HT1080 (cell line): ENCODE results near the gene PAK5. TPM values are rescaled to one million over a fixed set of nuclear protein-coding genes. Genes with fewer than 3 reads are reported as not detected.

Source experiments
- DNase-seq: peaks from one replicate; pipeline ENCODE4 v3.0.0-alpha.2; 2015; ENCODE audit warnings: low read depth
- total RNA-seq: library from RNA; depleted of rRNA; stranded (reverse); fragments of >200 nt; shearing (Covaris generic); gene quantifications from 2 replicates; pipeline ENCODE4 v1.2.3, GENCODE V29; 2014

PAK5 gene
- total RNA-seq, 1 experiment from 2014 or later = not detected

DNA sequence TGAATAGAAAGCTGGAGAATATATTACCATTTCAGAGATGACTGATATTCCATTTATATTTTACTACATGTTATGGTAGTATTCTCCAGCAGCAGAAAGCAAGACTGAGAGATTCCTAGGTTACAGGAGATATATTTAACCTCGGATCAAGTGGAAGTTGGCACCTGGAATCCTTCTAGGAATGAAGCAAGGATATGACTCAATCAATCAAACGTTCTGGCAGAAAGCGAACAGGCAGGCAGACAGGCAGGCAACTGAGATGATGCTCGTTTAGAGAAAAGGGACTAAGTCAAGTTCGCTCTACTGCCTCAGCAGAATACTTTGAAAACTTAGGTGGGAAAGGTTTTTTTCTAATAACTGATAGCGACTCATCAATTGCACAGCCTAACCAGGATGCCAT is 46.2 kb downstream of the PAK5 start:
- no peak for DNase-seq

DNA sequence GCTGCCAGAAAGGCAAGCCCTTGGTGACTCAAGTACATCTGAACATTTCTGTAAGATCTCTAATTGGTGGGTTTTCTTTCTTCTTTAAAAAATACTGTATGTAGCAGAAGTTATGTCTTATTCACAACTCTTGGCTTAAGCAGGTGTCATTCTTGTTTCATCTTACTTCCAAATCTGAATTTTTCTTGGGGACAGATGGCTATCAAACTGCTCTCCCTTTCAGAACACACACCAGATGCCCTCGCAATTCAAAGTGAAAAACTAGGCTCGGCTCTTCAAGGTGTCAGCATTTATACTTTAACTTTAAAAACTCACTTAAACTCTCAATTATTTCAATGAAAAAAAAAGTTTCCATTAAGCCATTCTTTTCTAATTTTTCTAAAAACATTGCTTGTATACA is 49.7 kb downstream of the PAK5 start:
- DNase-seq = no peak

DNA sequence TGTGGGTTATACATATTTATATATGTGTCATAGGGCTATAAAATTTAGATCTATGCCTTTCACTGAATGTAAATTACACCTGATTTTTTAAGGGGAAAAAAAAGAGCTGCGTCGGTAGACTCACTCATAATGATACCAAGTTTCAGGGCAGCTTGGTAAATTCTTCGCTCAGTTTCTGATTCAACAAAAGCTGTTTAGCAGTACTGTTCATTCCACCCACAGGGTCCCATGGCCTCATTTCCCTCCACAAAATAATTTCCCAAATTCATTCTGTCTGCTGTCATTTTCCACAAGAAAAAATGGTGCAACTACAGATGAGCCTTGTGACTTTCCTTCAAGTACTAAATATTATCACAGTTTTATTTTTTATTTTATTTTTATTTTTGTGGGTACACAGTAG is 63.7 kb downstream of the PAK5 start:
- DNase-seq = no peak

DNA sequence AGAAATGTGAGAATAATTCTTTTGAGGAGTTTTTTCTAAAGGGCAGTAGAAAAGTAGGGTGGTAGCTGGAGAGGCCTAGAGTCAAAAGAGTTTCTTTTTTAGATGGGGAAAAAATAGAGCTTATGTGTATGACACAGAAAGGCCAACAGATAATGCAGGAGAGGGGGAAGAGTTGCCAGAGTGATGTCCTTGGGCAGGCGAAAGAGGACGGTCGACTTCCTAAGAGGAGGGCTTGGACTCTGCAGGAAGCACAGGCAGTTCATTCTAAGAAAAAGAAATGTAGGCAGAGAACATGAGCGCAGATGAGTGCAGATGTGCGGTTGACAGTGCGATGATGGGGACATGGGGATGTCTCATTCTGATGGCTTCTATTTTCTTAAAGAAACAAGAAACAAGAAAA is 68.9 kb downstream of the PAK5 start:
- no peak for DNase-seq

DNA sequence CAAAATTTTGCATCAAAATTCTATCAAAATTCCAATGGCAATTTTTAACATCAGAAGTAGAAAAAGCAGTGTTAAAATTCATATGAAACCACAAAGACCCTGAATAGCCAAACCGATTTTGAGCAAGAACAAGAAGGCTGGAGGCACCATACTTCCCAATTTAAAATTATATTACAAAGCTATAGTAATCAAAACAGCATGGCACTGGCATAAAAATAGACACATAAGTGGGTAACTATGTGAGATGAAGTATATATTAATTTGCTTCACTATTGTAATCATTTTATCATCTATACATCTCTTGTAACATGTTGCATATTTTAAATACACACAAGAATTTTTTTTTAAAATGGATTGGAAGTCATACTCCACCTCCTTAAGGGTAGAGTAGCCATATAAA is 77.4 kb downstream of the PAK5 start:
- no peak for DNase-seq

DNA sequence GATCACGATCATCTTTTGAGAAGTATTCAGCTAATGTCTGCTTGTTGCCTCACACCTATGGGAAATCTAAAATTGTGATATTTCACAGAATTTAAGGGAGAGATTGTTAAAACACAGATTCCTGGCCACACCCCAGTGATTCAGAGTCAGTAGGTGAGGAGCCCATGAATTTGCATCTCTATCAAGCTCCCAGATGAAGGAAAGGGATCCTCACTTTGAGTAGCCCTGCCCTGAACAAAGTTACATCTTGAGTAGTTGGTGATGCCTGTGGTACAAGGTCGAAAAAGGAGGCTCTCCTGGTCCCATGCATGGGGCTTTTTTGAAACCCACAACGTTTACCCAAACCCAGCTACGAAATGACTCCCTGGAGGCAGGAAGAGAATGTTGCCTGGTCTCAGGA is 79.5 kb downstream of the PAK5 start:
- no peak for DNase-seq

DNA sequence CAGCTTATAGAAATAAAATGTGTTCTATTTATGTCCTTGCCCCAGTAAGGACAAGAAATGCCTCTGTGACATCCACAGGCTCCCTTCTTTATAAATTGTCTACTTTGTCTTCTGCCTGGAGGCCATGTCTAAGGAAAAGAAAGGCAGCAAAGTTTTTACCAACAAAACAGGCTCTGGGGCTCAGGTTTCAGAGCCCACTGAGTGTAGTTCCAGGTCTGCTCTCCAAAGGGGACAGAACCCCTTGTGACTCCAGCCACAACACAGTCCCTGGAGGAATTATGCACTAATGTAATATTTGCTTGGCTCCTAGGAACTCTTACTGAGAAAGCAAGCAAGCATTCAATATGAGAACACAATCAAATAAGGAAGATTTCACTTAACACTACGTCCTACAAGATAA is 80.1 kb downstream of the PAK5 start:
- DNase-seq = no peak

DNA sequence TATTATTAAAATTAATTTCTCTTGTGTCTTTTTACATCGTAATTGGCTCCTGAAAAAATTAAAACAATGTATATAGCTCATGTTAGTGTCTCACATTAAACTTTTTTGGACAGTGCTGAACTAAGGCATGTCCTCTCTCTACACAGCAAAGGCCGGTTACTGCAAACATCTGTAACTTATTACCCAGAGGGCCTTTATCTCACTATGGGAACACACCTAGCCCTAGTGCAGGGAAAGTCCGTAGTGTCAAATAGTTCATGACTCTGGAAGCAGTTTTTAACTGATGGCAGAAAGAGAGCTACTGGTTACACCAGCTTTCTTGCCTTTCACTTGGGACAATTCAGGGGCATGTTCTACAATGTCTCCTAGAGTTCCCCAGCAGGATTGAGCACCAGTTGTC is 82.2 kb downstream of the PAK5 start:
- no peak for DNase-seq

DNA sequence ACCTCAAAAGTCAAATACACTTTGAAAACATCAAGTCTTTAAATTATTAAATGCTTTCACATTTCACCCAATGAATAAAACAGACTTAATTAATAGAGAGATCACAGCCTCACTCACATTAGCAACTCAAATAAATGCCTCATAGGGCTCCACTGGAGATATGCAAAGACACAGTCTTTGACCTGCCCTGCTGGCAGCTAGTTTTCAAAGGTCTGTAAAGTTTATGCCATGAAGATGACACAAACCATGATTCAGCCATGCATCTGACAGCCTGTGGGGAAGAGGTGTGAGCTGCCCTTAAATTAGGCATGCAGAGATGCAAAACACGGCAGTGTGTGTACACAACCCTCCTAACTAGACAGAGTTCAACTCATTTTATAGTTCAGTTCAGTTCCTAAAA is 83.6 kb downstream of the PAK5 start:
- no peak for DNase-seq

DNA sequence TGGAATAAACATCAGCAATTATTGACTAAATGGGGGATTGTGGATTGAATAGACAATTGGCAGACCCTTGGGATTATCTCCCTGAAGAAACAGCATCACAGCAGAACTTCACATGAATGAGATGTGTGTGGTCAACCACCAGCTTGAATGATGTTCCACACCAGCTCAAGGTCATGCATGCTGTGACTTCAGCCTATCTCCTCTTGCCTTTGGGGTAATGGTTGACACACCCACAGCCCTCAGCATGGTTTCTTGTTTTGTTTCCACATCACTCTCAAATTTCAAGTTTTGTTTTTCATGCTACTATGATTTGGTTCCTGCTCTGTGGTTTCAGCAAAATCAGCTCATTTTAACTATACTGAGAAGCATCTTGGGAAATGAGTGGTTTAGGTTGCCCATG is 94.3 kb downstream of the PAK5 start:
- DNase-seq = no peak

DNA sequence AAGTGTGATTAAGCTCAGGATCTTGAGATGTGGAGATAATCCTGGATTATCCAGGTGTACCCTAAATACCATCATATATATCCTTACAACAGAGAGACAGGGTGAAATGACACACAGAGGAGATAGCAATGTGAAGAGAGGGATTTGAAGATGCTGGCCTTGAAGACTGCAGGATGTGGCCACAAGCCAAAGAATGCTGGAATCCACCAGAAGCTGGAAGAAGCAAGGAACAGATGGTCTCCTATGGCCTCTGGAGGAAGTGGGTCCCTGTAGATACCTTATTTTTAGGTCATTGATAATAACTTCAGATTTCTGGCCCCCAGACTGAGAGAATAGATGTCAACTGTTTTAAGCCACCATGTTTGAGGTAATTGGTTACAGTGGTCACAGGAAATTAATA is 95.0 kb downstream of the PAK5 start:
- DNase-seq = no peak

DNA sequence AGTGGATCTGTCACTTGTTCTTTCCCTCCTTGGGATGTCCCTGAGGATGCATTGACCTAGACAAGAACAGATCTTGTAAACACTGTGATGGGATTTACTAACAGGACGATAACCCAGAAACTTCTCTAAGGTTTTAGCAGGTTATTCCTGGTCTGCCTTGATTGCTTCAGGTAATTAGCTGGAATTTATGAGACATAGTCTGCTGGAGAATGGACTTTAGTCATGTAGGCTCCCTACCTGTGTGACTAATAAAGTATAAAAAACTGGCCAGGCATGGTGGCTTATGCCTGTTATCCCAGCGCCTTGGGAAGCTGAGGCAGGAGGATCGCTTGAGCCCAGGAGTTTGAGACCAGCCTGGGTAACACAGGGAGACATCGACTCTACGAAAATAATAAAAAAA is 96.1 kb downstream of the PAK5 start:
- DNase-seq = no peak

DNA sequence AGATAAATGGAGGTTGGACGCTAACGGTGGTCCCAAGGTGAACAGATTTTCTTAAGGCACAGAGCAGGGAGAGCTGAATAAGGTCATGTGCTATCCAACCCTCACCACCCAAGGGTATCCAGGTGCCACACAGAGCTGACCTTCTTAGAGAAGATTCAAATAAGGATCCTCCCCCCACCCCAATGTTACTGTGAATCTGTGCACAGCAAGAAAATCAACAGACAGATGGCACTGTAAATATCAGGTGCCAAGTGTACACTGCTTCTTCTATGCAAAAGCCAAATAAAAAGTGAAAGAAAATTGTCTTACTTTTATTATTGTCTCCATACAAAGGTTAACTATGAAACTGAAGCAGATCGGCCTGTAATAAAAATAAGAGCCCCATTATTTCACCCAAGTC is 96.9 kb downstream of the PAK5 start:
- no peak for DNase-seq

DNA sequence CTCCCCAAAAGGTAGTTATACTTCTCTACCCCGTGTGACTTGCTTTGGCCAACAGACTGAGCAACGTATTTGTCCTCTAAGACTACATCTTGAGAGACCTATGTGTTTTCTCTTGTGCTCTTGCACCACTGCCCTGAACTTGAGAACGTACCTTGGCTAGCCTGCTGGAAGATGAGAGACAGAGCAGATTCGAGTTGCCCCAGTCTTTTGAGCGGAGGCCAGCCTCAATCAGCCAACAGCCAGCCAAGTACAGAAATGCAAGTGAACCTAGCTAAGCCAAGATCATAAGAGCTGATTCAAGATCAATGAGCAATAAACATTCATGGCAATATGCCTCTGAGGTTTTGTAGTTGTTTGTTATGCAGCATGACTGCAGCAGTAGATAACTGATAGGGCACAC is 98.4 kb downstream of the PAK5 start:
- no peak for DNase-seq

DNA sequence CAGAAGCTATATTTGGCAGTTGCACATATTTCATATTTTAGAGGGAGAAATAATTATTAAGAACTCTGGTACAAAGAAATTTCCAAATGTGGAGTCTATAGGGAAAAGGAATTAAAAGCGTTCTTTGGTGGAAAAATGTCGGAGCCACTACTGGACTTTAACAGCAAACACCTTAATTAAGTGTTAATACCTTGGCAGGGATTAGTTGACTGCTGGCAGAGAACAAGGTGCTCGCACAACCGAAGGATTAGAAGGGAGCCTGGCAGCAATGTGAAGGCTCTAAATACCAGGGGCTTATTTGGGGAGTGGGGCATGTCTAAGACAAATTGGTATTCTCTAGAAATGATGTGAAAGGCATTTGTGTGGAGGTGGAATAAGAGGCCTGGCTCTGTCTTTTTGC is 98.9 kb downstream of the PAK5 start:
- DNase-seq = no peak

DNA sequence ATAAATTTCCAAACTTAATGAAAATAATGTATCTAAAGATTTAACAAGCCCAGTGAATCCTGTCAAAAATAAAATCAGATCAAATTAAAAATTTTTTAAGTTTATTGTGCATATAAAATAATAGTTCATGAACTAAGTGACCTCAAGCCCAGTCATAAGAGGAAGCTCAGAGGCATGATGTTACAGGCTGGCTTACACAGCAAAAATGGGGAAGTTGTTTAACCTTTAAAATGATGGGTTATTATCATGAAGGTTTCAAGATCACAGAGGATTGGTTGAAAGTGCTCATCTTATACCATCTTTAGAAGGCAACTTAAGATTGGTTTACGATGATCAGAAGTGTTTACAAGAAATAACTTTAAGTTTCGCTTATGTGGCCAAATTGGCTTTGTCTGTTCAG is 102.5 kb downstream of the PAK5 start:
- DNase-seq = no peak

DNA sequence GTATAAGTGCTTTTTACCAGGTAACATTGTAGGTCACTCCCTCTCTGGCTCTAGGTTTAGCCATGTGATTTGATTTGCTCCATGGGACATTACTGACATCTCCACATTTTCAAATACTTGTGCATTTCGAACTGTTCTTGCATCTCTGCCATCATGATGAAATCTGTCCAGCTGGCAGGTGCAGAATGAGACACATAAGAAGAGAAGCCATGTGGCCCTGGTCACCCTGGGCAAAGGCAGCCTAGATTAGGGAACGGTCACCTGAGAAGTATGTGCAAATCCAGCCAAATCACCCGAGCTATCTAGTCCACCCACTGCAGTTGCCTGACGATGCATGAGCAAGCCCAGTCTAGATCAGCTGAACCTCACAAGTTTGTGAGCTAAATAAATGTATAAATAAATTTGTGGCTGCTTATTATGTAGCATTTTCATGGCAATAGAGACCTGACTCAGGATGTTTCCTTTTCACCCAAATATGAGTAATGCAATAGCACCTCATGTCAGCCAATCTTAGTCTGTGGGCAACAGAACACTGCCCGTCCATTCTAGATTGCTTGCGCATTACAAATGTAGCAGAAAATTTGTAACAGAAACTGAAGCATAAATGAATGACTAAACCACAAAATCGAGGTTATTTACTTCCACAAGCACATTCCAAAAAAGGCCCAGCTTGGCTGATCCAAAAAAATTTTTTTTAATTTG is 115.2 kb downstream of the PAK5 start:
- DNase-seq = no peak

DNA sequence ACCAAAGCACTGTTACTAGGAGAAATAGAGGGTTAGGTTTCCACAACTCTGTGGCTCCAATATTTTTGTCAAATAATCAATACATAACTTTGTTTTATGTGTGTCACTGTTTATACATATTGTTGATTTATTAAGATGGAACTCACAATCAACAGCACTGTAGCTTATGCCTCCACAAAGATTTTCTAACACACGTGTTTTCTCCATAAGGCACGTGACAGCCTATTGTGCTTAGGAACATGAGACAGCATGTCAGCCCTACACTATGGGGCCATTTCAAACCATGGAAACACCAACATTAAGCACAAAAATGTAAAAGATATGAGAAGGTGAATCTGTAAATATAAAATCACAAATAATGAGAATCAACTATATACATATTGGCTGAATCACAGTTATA is 127.0 kb downstream of the PAK5 start:
- no peak for DNase-seq

DNA sequence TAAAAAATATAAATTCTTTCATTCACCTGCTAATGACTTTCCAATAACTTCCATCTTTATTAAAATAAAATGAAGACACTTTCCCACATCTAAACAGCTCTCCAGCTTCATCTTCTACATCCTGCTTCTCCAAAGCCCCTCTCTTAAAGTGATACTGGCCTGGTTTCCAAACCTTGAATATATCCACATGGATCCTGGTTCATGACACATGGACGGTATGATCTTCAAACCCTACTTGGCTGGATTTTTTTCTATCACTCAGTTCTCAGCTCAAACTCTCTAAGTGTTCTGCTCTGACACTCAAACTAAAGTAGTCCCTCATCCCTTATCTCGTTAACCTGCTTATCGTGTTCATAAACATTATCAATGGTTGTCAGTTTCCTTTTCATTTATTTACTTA is 128.2 kb downstream of the PAK5 start:
- no peak for DNase-seq

DNA sequence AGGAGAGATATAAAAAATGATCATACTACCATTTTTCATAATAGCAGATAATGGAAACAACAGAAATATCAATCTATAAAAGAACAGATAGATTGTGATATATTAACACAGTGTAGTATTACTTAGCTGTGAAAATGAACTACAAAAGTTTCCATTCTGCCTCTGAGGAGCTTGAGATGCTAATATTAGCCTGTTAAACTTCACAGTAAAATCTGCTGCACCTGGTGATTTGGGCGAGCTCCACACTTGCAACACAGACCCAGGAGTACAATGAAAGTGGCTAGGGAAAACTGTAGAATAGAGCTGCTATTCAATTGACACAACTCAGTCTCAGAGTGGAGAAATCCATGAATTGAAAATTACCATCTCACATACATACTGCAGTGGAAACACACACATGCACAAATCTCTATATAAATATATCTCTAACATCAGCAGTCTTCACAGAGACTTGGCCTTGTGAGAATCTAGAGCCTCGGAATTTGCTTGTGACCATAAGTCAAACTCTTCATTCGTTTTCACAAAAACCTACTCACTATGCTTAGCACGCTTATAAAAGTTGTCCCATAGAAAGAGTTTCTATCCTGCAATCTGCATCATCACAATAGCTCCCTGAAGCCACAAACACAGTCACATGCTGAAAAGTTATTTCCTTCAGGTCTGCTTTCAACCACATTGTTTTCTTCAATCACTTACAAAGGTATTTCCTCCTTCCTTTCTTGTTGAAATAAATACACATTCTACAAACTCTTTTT is 133.0 kb downstream of the PAK5 start:
- DNase-seq = no peak

DNA sequence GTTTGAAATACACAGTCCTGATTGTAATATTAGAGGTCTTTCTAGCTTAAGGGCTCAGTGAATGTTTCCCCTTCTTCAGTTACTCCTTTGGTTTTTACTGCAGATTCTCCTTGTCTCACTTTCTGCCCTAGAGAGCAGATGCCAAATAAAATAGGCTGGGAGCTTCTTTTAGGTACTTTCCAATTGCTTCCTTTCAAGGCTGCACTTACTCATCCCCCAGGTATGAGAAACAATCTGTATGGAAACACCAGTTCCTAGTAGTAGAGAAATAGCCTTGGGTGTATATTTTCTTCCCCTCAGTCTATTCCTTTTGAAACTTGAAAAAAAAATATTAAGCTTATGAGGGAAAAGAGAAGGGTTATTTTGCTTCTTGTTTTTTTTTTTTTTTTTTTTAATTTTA is 139.7 kb downstream of the PAK5 start:
- DNase-seq = no peak

DNA sequence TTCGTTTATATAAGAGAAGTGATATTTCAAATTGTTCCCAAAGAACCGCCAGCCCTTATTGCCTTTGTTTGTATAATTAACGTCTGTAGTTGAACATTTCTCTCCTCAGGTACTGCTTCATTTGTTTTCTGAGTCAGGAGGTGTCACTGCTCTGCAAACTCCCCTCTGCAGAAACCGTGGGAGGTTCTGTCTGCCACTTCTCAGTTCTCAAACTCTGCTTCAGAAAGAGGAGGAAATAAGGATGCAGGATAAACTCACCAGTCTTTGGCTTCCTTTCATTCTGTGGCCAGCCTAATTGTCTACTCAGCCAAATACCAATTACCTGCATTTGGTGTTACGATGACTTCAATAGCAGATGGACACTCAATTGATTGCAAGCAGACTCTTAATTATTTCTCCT is 149.8 kb downstream of the PAK5 start:
- DNase-seq = no peak

DNA sequence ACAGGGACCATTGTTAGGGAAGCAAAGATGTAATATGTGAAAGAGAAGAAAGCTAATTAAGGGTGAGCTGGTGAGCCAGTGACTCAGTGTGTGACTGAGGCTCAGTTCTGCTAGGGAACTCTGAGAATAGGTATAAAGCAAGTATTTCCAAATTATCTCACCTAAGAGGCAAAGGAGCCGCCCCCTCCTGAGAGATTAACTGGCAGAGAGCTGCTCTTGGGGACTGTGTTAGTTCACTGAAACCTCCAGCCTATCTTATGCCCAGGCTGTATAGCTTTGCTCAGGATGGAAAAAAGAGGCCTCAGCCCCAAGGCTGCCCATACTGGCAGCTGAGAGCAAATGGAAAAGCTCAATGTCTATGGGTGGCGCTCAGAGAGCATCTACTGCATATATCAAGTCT is 152.0 kb downstream of the PAK5 start:
- DNase-seq = no peak
